IMR-90 (cell line): Measurements from ENCODE around the gene TEF. TPM values are rescaled to one million over a fixed set of nuclear protein-coding genes. Genes with fewer than 3 reads are reported as not detected.

Experiments used
- ATAC-seq: fragments of 200-7000 bp; cut with Tn5 transposase; 2 replicates; pipeline ENCODE4 v1.9.1; 2020; ENCODE audit warnings: low read depth, mild to moderate bottlenecking, moderate library complexity
- BruUV-seq: library from RNA; stranded (reverse); fragments of 400-500 nt; replicated peaks from 2 replicates; lab custom pipeline; 2021; lab: Mats Ljungman, UMichigan
- CTCF ChIA-PET: fragments of 300-600 bp; formaldehyde crosslinking; extraction: SDS; loops from one replicate; lab custom pipeline; 2021; ENCODE audit warnings: antibody characterized with exemption; lab: Yijun Ruan, JAX
- POLR2A ChIA-PET: fragments of 300-600 bp; sonication (Branson Sonifier 250); formaldehyde crosslinking; loops from one replicate; lab custom pipeline; 2022; ENCODE audit warnings: antibody characterized with exemption; ENCODE audit not compliant: unreplicated experiment; lab: Charles Lee
- DNase-seq: peaks from one replicate; pipeline ENCODE4 v3.0.0; 2013
- H2AFZ ChIP-seq: replicated peaks from 2 replicates; pipeline ENCODE3; 2013; ENCODE audit warnings: low read length, mild to moderate bottlenecking; ENCODE audit not compliant: poor library complexity
- H2AK5ac ChIP-seq: 2 replicates; pipeline ENCODE4 v1.6.1; 2013; ENCODE audit warnings: low read depth, low read length, inconsistent platforms
- H2AK9ac ChIP-seq: replicated peaks from 2 replicates; pipeline ENCODE3; 2013; ENCODE audit warnings: mild to moderate bottlenecking, low read depth, low read length, moderate library complexity; ENCODE audit not compliant: poor library complexity
- H2BK120ac ChIP-seq: 2 replicates; pipeline ENCODE4 v1.6.1; 2013; ENCODE audit warnings: low read depth, low read length, inconsistent platforms
- H2BK15ac ChIP-seq: 3 replicates; pipeline ENCODE4 v1.6.1; 2013; ENCODE audit warnings: low read depth, low read length, inconsistent platforms
- H2BK20ac ChIP-seq: 2 replicates; pipeline ENCODE4 v1.6.1; 2013; ENCODE audit warnings: low read depth, mild to moderate bottlenecking, inconsistent platforms, low read length, moderate library complexity
- H2BK5ac ChIP-seq: 2 replicates; pipeline ENCODE4 v1.6.1; 2013; ENCODE audit warnings: mild to moderate bottlenecking, low read depth, low read length, inconsistent platforms; ENCODE audit not compliant: poor library complexity, severe bottlenecking
- H3K14ac ChIP-seq: replicated peaks from 2 replicates; pipeline ENCODE4 v1.6.1; 2013; ENCODE audit warnings: low read depth, low read length, inconsistent platforms
- H3K18ac ChIP-seq: 2 replicates; pipeline ENCODE4 v1.6.1; 2013; ENCODE audit warnings: low read depth, low read length, control low read depth
- H3K23ac ChIP-seq: 2 replicates; pipeline ENCODE4 v1.6.1; 2013; ENCODE audit warnings: low read depth, low read length, inconsistent platforms
- H3K27ac ChIP-seq: 2 replicates; pipeline ENCODE4 v1.5.1; 2013; ENCODE audit warnings: mild to moderate bottlenecking, control low read depth, low read length; ENCODE audit not compliant: insufficient read depth
- H3K27me3 ChIP-seq: 2 replicates; pipeline ENCODE4 v1.6.1; 2013; ENCODE audit warnings: low read length; ENCODE audit not compliant: control insufficient read depth, insufficient read depth
- H3K36me3 ChIP-seq: 2 replicates; pipeline ENCODE4 v1.6.1; 2013; ENCODE audit warnings: low read length, mixed read lengths; ENCODE audit not compliant: control insufficient read depth, insufficient read depth
- H3K4ac ChIP-seq: 2 replicates; pipeline ENCODE4 v1.6.1; 2013; ENCODE audit warnings: low read depth, low read length, inconsistent platforms
- H3K4me1 ChIP-seq: 2 replicates; pipeline ENCODE4 v1.6.1; 2013; ENCODE audit warnings: low read length, mixed read lengths; ENCODE audit not compliant: control insufficient read depth, insufficient read depth
- H3K4me2 ChIP-seq: 2 replicates; pipeline ENCODE4 v1.6.1; 2013; ENCODE audit warnings: low read depth, mild to moderate bottlenecking, control low read depth, low read length, moderate library complexity
- H3K4me3 ChIP-seq: 2 replicates; pipeline ENCODE4 v1.5.1; 2013; ENCODE audit warnings: low read depth, mild to moderate bottlenecking, control low read depth, low read length, moderate library complexity; ENCODE audit not compliant: insufficient read depth
- H3K56ac ChIP-seq: 2 replicates; pipeline ENCODE4 v1.6.1; 2013; ENCODE audit warnings: low read length, inconsistent platforms; ENCODE audit not compliant: insufficient read depth; ENCODE audit errors: extremely low read depth
- H3K79me1 ChIP-seq, 2 experiments: 2 replicates each; pipeline ENCODE4 v1.6.1; 2013; ENCODE audit warnings: low read length in 2 of 2, inconsistent platforms in 1 of 2, low read depth in 1 of 2
- H3K9ac ChIP-seq: 2 replicates; pipeline ENCODE4 v1.6.1; 2013; ENCODE audit warnings: low read depth, low read length, control low read depth
- H3K9me1 ChIP-seq: 2 replicates; pipeline ENCODE4 v1.6.1; 2013; ENCODE audit warnings: low read length, inconsistent platforms; ENCODE audit not compliant: insufficient read depth
- H3K9me3 ChIP-seq: 2 replicates; pipeline ENCODE4 v1.6.1; 2013; ENCODE audit warnings: low read length; ENCODE audit not compliant: control insufficient read depth, insufficient read depth
- H4K20me1 ChIP-seq: 2 replicates; pipeline ENCODE4 v1.6.1; 2013; ENCODE audit warnings: low read length, inconsistent platforms; ENCODE audit not compliant: insufficient read depth
- H4K5ac ChIP-seq: 2 replicates; pipeline ENCODE4 v1.6.1; 2013; ENCODE audit warnings: mild to moderate bottlenecking, low read depth, low read length, control low read depth
- H4K8ac ChIP-seq, 2 experiments: 2 replicates each; pipeline ENCODE4 v1.6.1; 2013; ENCODE audit warnings: low read depth in 2 of 2, low read length in 2 of 2, control low read depth in 1 of 2, inconsistent platforms in 1 of 2
- H4K91ac ChIP-seq: 2 replicates; pipeline ENCODE4 v1.6.1; 2013; ENCODE audit warnings: low read depth, low read length, inconsistent platforms; ENCODE audit not compliant: insufficient read depth
- CEBPB ChIP-seq: IDR thresholded peaks from 2 replicates; pipeline ENCODE4 v1.6.1; 2012; ENCODE audit warnings: low read depth, low read length, improper control_type of control experiment
- FOS ChIP-seq: fragments of 150-350 bp; IDR thresholded peaks from 2 replicates; pipeline ENCODE4 v1.6.1; 2016; ENCODE audit warnings: low read depth, low read length
- MAFK ChIP-seq: IDR thresholded peaks from 2 replicates; pipeline ENCODE4 v1.6.1; 2012; ENCODE audit warnings: low read depth, low read length, improper control_type of control experiment
- MAZ ChIP-seq: IDR thresholded peaks from 2 replicates; pipeline ENCODE4 v1.6.1; 2012; ENCODE audit warnings: low read depth, mild to moderate bottlenecking, low read length, improper control_type of control experiment, moderate library complexity, borderline replicate concordance
- MXI1 ChIP-seq: IDR thresholded peaks from 2 replicates; pipeline ENCODE4 v1.6.1; 2012; ENCODE audit warnings: low read depth, mild to moderate bottlenecking, low read length, moderate library complexity, borderline replicate concordance
- NFE2L2 ChIP-seq: fragments of 150-350 bp; IDR thresholded peaks from 2 replicates; pipeline ENCODE4 v1.6.1; 2016; ENCODE audit warnings: low read depth, mild to moderate bottlenecking, low read length
- POLR2A ChIP-seq: IDR thresholded peaks from 2 replicates; pipeline ENCODE4 v1.6.1; 2012; ENCODE audit warnings: mild to moderate bottlenecking, low read depth, low read length
- RCOR1 ChIP-seq: IDR thresholded peaks from 2 replicates; pipeline ENCODE4 v1.6.1; 2012; ENCODE audit warnings: mild to moderate bottlenecking, low read length, improper control_type of control experiment; ENCODE audit not compliant: insufficient replicate concordance
- SMC3 ChIP-seq: fragments of 150-350 bp; IDR thresholded peaks from 2 replicates; pipeline ENCODE4 v1.6.1; 2016; ENCODE audit warnings: low read depth, mild to moderate bottlenecking, antibody characterized with exemption, low read length, moderate library complexity
- WGBS, 2 experiments: methylation state at CpG; one replicate each; pipeline versions ENCODE4 v1.1.5 to v1.1.7; 2013; ENCODE audit warnings: missing lambda C conversion rate in 2 of 2; ENCODE audit not compliant: insufficient read length in 1 of 2; ENCODE audit errors: extremely low coverage in 2 of 2; 5-methylcytosine and 5-hydroxymethylcytosine counted together
- dilution Hi-C: fragments of 300-500 bp; cut with HindIII; formaldehyde crosslinking; loops from one replicate; pipeline ENCODE4 v1.14.3; 2018; ENCODE audit warnings: low sequenced_read_pairs; ENCODE audit not compliant: unreplicated experiment
- in situ Hi-C: fragments of 300-500 bp; cut with MboI; formaldehyde crosslinking; loops from 3 replicates; pipeline ENCODE4 v1.14.3; 2019; ENCODE audit warnings: low sequenced_read_pairs, inconsistent platforms, mixed read lengths
- intact Hi-C: fragments of 100-400 bp; cut with micrococcal nuclease; formaldehyde crosslinking; loops from 2 replicates; pipeline ENCODE4 v1.10.0; 2022
- polyA plus RNA-seq, 3 experiments: library from polyadenylated mRNA; depleted of rRNA; stranded (reverse); fragments of >200 nt; gene quantifications; 2 replicates each; pipeline ENCODE4 v1.2.3, GENCODE V29; 2012; ENCODE audit warnings: low replicate concordance in 1 of 3
- total RNA-seq: library from RNA; depleted of rRNA; stranded (reverse); fragments of >200 nt; gene quantifications from 2 replicates; pipeline ENCODE4 v1.2.3, GENCODE V29; 2012
- TF ChIP-seq, protein P1 (sequence below): conservative IDR thresholded peaks from 2 replicates; pipeline ENCODE4 v1.5.1; 2012; ENCODE audit warnings: mild to moderate bottlenecking, low read depth, low read length, improper control_type of control experiment

The TEF gene
- total and polyA plus RNA-seq, 2 of the 4 experiments (the other 2 are of a cell fraction): 5.6 to 11.6 TPM

DNA sequence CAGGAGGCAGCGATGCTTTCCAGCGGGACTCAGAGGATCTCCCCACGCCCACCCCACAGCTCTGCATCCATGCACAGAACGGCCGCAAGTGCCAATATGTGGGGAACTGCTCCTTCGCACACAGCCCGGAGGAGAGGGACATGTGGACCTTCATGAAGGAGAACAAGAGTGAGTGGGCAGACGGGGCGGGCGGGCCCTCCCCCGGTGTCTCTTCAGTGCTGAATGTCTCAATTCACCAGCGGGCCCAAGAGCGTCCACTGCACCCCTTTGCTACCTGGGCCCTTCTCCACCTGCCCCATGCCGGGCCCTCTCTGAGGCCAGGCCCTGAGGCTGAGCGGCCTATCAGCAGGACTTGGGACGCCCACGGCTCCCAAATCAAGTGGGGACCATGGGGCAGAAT is 25.8 kb upstream of the TEF start:
- Histone ChIP-seq H3K9me3 (no peaks in the 10 kb centered on the region), H3K27me3 (no peaks in the 10 kb centered on the region), H3K56ac (no peak overlapping the region), H3K18ac (no peak overlapping the region), H4K8ac (no peak overlapping the region), H2BK20ac (no peak overlapping the region), H3K4me3 (no peak overlapping the region), H2AK5ac (no peak overlapping the region), H3K9me1 (peaks cover 4% of the 10 kb centered on the region; the same call in 1 of the 2 replicates), H4K91ac (no peak overlapping the region), H3K79me1 (peaks cover 4 to 35% of the 10 kb centered on the region in 2 experiments; a peak in 2 of 4 replicates), H3K4me2 (no peak overlapping the region), H3K4me1 (peaks cover 5% of the 10 kb centered on the region), H3K14ac (no peak overlapping the region), H2BK5ac (no peak overlapping the region), H2BK15ac (no peak overlapping the region), H4K5ac (no peak overlapping the region), H3K36me3 (peaks cover 80% of the 10 kb centered on the region), H3K23ac (no peak overlapping the region), H2BK120ac (no peak overlapping the region), H3K4ac (no peak overlapping the region), H3K27ac (no peak overlapping the region), H4K20me1 (peaks cover 16% of the 10 kb centered on the region; the same call in 1 of the 2 replicates), H2AK9ac (no peak overlapping the region), H2AFZ (no peak overlapping the region), H3K9ac (no peak overlapping the region)
- TF ChIP-seq MAZ (no peak), NFE2L2 (no peak), FOS (no peak), MAFK (no peak), SMC3 (no peak), POLR2A (no peak), RCOR1 (no peak), CEBPB (no peak), MXI1 (no peak)
- TF ChIP-seq, protein P1, sequence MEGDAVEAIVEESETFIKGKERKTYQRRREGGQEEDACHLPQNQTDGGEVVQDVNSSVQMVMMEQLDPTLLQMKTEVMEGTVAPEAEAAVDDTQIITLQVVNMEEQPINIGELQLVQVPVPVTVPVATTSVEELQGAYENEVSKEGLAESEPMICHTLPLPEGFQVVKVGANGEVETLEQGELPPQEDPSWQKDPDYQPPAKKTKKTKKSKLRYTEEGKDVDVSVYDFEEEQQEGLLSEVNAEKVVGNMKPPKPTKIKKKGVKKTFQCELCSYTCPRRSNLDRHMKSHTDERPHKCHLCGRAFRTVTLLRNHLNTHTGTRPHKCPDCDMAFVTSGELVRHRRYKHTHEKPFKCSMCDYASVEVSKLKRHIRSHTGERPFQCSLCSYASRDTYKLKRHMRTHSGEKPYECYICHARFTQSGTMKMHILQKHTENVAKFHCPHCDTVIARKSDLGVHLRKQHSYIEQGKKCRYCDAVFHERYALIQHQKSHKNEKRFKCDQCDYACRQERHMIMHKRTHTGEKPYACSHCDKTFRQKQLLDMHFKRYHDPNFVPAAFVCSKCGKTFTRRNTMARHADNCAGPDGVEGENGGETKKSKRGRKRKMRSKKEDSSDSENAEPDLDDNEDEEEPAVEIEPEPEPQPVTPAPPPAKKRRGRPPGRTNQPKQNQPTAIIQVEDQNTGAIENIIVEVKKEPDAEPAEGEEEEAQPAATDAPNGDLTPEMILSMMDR: no peak
- in situ Hi-C loops: no loop called here
- DNase-seq: no peak
- intact Hi-C loops: no loop called here
- dilution Hi-C loops: no loop called here
- BruUV-seq: no TSS peak
- ATAC-seq: no peak
- WGBS, 2 experiments: 100% methylated on average over 2 of the region's 17 CpGs; no CpG with 5 or more reads in 1 of the 2 experiments
- POLR2A ChIA-PET: no interaction called here
- CTCF ChIA-PET: no interaction called here
